CD4-positive, alpha-beta T cell treated with Interferon gamma for 1 hour (primary cell): ENCODE measurements around the gene AP1B1.
"Not testable (repeated sequence)": the region's sequence is repeated elsewhere in the genome, so short reads cannot be mapped to it uniquely, and the experiment has no call there.

ENCODE experiments used
- DNase-seq: peaks from one replicate; pipeline ENCODE4 v3.0.0-alpha.2; 2020

AP1B1 gene

DNA sequence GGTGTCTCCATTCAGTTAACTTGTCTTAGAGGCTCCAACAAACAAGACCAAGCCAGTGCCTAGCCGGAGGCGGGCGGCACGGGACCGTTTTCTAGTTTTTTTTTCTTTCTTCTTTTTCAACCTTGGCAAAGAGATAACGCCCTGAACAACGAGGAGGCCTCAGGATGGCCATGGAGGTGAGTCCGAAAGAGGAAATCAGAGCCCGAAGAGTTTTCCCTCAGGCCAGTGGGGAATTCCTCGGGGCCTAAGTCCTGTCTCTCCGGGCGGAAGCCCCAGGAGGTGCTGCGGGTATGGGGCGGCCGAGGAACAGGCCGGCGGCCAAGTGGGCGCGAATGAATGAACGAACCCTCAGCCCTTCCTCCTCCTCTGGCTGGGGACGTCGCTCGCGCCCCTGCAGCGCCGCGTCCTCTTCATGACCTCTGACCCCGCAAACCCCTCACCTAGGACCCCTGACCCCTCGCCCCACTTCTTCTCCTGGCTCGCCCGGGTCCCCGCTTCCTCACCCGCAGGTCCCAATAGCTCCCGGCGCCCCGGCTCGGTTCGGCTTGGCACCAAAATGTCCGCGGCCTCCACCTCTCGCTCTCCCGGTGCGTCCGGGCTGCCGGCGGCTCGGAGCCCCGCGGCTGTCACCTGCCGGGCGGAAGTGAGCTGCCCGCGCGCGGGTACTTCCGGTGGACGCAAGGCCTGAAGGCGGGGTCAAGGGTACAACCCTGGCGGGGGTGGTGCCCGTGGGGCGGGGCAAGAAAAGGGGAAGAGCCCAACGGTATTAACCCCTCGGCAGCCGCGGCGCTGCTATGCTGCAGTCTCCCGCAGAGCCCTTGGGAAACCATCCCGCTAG is at the start of gene AP1B1:
TSS of gene AP1B1 (minus strand) at position 650 of the 838 bp plus-strand sequence. CDS start 21,327 bp downstream, outside the sequence.
- DNase-seq, result peak; percentile 93

DNA sequence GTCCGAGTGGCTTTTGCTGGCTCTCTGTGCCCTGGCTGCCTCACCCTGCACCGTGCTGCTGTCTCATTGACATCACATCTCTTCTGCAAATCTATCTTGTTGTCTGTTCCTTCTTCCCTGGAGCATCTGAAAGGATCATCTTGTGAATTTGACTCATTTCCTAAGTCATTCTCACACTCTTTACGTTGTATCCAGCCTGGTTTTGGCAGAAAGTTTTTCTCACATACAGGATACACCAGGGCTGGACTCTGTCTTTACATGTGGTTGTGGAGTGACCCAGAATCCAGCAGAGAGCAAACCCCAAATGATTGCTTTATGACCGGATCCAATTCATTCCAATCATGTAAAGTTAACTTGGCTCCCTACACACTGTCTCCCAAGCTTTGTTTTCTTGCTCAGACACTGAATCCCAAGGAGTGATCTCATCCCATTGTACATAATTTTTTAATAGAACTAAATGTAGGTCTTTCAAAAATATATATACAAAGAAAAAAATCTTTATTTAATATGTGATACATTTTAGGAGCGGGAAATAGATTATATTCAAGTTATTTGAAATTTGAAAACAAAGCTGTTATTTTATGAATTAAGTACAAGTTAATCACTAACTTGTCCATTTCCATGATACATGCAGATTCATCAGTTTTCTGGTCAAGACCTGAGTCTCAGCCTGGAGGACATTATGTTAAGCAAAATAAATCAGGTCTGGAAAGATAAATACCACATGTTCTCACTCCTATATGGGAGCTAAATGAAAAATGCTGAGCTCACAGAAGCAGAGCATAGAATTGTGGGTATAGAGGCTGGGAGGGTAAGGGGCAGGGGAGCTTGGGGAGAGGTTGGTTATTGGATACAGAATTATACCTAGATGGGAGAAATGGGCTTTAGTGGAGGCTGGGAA is 47.1 kb upstream of the AP1B1 start:
- no peak for DNase-seq

DNA sequence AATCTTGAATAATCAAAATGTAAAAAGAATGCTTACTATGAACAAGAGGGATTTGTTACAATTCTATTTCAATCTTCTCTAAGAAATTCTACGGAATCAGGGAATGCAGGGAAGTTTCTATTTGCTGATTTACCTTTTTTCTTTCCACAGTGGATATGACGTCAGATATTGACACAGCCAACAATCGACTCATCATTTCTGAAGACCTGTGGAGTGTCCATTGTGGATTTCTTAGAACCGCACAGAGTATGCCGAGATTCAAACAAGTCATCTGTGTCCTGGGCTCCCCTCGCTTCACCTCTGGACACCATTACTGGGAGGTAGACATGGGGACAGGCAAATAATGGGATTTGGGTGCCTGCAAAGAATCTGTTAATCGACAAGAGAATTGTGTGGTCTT is 45.9 kb upstream of the AP1B1 start:
- no peak for DNase-seq

DNA sequence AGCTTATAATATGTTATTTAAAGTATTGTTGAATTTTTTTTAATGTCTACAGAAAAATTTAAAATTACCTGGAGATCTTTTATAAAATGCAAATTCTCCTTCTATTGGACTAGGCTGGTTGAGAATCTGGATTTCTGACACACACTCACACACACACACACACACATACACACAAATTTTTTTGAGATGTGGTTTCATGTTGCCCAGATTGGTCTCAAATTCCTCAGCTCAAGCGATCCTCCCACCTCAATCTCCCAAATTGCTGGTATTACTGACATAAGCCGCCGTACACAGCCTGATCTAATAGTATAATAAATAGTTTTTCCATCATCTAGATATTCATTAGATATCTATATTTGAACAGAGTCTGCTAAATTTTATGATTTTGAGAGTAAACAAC is 45.5 kb upstream of the AP1B1 start:
- DNase-seq, result no peak

DNA sequence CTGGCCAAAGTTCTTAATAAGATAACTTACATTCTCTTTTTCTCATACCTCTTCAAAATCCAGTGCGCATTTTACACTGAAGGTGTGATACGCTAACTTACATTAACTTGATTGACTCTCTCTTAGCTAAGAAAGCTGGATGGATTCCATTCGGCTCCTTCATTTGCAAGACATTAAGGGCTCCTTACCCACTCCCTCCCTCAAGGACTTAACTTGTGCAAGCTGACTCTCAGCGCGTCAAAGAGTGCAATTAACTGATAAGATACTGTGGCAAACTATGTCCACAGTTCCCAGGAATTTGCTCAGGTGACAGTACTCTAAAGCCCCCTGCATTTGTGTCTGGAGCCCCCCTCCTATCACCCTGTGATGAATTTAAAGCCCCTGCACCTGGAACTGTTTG is 43.6 kb upstream of the AP1B1 start:
- no peak for DNase-seq

DNA sequence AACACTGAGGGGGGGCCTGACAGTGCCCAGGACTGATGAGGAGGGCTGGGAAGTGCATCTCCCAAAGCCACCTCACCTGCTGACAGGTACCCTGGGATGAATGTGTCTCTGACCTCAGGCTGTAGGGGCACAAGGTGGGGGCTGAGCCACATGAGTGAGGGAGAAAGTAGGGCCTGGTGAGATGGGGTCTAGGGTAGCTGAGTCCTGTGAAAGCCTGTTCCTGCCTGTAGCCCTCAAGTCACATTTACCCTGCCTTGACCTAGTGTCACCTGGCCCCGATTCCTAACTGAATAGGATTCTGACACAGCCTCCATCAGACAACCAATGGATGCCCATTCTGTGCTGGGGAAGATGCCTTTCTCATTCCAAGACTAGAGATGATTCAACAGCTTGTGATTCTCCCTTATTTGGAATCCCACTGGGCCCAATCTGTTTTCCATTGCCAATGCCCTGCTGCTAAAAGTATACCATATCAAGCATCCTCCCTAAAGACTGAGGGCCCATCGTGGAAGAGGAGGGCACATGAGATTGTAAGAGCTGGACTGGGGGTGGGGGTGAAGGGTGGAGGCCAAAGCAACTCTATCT is 38.9 kb upstream of the AP1B1 start:
- DNase-seq, result no peak

DNA sequence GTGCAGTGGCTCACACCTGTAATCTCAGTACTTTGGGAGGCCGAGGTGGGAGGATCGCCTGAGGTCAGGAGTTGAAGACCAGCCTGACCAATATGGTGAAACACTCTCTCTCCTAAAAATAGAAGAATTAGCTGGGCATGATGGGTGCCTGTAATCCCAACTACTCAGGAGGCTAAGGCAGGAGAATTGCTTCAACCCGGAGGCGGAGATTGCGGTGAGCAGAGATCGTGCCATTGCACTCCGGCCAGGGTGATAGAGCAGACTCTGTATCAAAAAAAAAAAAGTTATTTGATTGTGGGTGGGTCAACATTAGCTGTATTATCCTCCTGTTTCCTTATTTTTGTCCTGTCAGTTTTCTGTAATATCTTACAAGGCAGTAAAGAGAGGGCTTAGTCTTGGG is 38.1 kb upstream of the AP1B1 start:
- no peak for DNase-seq

DNA sequence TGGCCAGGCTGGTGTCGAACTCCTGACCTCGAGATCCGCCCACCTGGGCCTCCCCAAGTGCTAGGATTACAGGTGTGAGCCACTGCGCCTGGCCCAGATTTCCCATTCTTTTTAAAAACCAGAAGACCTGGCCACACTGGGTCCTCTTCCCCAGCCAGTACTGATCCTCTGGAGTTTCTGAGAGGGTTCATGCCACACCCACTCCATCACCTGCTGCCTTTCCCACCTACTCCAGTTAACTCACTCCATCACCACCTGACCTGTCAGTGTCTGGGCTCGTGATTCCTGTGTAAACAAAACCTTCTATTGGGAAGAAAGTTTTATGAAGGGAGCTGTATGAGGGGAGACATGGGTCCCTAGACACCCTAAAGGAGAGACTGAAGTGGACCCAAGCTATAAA is 30.3 kb upstream of the AP1B1 start:
- DNase-seq, result not testable (repeated sequence)

DNA sequence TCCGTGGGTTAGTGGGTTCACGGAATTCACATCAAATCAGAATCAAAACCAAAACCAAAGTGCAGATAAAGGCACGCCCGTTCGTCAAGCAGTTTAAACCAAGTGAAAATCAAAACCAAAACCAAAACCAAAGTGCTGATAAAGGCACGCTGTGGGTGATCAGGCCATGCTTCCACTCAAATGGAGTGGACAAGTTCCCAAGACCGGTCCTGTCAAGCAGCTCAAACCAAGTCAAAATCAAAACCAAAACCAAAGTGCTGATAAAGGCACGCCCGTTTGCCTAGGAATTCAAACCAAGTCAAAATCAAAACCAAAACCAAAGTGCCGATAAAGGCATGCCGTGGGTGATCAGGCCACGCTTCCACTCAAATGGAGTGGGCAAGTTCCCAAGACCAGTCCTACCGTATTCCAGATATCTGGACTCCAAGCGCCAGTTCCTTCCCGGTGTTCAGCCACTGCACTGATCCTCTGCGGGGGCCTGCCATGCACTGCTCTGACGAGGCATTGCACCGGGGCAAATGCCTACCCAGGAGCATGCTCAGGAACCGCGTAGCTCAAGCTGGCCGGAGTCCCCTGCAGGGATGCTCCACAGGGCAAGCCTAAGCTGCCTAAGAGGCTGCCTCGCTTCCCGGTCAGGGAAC is 26.7 kb upstream of the AP1B1 start:
- peak; percentile 51 for DNase-seq

DNA sequence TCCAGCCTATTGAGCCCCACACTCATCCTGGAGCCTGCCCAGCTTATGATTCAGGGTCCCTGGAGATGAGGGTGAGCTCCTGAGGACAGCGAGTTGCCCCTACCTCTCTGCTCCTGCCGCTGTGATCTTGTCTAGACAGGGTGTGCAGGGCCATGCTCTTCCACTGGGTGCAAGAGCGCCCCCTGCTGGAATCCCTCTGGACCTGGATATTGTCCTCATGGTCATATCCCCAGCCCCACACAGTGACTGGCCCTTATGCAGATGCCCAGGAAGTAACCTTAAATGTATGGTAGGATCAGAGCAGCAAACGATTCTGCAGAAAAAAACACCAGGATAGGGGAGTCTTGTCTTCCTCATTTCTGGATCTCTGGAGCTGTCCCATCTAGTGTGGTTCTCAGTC is 24.4 kb upstream of the AP1B1 start:
- not testable (repeated sequence) for DNase-seq

DNA sequence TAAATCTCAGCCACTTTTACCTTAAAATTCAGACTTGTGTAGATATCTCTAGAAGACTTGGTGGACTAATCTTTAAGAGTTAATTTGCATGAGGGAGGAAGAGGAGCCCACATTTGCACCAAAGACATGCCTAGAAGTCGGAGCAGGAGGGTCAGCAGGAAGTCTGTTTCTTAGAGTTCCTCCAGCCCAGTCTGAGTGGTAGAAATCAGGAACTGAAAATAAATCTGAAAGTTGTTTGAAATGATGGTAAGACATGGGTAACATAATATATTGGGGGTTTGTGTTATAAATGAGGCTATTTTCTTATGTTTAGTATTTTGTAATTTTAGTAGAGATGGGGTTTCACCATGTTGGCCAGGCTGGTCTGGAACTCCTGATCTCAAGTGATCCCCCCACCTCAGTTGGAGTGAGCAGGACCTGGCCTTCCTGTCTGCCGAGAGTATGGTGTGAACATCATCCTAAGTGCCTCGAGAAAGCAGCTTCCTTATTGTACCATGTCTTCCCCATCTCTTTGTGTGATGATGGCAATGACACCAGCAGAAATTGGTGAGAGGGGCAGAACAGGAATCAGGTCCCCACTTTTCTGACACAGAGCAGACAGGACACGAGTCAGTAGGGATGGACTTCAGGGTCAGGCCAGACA is 23.3 kb upstream of the AP1B1 start:
- not testable (repeated sequence) for DNase-seq

DNA sequence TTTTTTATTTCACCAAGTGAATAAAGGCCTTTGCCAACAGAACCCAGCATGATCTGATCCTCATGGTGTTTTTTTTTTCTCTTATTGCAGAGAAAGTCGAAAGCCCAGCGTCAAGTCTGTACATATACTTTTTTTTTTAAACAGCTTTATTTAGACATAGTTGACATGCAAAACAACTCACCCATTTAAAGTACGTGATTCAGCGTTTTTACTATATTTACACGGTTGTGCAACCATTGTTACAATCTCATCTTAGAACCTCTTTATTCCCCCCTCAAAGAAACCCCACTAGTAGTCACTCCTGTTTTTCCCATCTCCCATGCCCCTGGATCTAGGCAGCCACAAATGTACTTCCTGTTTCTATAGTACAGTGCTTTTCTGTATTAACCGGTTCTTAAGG is 20.6 kb upstream of the AP1B1 start:
- DNase-seq, result no peak

DNA sequence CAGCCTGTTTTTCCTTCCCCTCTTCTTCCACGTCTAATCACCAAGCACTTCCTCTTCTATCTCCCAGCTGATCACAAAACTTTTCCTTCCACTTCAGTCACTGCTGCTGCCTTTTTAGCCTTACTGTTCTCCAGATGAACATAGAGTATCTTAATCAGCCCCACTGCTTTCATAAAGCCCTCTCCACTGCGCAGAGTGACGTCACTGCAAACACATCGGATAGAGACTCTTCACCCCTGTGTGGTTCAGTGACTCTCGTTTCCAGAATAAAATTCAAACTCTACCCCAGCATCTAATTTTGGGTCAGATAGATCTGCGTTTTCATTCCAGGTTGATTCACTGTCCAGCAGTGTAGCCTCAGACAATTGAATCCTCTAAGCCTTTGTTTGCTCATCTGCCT is 13.2 kb upstream of the AP1B1 start:
- DNase-seq, result not testable (repeated sequence)

DNA sequence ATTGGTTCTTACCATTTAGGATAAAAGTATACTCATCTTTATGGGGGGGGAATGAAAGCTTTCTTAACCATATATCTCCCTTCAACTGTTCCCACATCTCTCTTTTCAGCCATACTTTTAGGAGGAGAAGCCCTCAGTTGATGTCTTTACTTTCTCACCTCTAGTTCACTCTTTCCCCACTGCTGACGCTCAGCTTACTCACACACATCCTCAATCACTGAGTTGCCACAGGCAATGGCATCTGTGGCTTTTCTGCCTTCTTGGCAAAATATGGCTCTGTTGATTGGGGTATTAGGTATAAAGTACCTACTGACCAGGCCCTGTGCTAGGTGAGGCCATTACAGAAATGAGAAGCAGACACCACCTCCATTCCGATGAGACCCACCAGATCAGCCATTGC is 12.2 kb upstream of the AP1B1 start:
- DNase-seq, result no peak

DNA sequence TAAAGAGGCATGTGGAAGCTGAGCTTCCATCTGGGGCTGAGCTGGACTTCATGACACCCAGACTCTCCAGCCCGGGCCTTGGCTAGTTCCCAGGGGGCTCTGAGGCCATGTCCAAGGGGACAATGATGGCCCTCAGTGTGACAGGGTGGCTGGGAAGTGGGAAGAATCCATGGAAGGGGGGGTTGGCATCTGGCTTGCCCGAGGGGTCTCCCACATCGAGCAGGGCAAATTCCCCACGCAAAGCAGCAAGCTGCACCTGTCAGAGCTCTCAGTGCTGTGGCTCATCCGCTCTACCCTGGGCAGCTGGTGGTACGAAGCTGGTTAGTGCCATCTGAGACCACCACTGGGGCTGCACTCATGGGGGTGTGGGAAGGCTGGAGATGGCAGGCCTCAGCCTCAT is 9.4 kb upstream of the AP1B1 start:
- no peak for DNase-seq

DNA sequence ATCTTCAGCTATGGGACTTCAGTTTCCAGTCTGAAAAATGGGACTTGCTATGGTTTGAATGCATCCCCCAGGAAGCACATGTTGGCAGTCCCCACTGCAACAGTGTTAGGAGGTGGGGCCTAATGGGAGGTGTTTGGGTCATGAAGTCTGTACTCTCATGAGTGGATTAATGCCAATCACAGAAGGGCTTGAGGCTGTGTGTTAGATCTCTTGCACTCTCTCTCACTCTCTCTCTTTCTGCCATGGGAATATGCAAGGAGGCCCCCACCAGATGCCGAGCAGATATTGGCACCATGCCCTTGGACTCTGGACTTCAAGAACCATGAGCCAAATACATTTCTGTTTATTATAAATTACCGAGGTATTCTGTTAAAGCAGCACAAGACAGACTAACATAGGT is 7.8 kb upstream of the AP1B1 start:
- no peak for DNase-seq

DNA sequence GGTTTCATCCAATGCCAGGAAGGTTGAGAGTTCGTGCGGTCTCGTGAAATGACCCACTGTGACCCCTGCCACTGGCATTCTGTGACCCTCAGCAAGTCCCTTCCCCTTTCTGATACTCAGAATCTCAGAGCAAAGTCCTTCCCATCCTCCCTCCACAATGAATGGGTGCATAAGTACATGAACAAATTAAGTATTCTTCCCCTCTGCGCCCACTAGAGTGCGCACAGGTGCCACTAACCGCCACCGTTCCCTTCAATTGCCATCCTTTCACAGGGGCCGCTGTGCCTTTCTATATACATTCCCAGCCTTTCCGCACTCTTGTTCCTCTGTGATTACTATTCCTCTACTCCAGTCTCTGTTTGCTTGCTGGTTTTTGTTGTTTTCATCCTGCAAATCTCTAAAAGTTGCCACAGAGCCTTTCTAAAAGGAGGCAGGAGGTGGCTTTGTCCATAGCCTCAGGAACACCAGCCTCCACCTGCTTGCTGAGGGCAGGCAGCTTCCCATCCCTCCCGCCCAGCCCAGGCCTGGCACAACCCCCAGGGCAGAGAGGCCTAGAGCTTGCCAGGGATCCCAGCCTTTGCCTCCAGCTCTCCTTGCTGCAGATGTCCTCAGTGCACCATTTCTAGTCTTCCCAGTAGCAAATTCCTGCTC is 6.7 kb upstream of the AP1B1 start:
- peak; percentile 68 for DNase-seq

DNA sequence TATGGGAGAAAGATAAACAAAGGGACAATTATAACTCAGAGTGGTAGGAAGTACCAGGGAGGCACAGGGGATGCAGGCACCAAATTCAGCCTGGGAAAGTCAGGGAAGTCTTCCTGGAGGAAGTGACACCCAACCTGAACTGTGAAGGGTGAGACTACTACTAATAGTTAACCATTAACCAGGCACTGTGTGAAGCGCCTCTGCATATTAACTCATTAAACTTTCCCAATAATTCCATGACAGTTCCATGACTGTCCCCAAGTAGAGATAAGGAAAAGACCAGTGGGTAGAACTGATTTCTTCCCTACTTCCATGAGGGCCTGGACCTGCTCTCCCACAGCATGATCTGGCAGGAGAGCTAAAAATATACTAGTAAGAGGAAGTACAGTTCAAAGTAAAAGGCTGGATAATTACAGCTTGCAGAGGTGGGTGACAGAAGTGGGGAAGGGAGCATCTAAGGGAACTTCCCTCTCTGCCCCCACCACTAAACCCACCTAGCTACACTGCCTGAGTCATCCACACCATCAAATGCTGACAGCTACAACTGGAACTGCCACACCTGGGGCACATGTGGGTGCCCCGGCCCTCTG is 4.7 kb upstream of the AP1B1 start:
- DNase-seq, result no peak

DNA sequence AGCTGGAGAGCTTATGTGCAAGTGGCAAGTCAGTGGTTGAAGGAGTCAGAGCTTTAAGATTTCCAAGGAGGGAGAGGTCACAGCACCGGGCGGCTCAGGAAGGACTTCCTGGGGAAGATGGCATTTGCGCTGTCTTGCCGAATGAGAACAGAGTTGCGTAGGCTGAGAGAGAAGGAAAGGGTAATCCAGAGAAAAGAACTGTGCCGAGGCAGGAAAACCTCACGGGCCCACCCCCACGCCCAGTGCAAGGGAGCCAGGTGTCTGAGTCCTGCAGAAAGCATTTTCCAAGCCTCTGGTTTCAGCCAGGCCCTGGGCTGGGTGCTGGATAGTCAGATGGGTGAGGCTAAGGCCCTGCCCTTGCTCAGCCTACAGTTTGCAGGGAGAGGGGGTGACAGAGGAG is 3.2 kb upstream of the AP1B1 start:
- no peak for DNase-seq

DNA sequence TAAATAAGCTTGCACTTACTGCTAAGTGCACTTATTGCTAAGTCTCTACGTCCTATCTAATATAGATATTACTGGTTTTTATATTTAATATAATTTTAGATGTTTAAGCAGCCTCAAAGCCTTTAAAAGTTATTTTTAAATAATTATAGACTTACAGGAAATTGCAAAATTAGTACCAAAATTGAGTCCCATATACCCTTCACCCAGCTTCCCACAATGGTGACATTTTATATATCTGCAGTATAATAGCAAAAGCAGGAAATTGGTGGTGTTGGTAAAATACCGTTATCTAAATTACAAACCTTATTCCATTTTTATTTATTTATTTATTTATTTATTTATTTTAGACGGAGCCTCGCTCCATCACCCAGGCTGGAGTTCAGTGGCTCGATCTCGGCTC is 1.9 kb upstream of the AP1B1 start:
- DNase-seq, result no peak

DNA sequence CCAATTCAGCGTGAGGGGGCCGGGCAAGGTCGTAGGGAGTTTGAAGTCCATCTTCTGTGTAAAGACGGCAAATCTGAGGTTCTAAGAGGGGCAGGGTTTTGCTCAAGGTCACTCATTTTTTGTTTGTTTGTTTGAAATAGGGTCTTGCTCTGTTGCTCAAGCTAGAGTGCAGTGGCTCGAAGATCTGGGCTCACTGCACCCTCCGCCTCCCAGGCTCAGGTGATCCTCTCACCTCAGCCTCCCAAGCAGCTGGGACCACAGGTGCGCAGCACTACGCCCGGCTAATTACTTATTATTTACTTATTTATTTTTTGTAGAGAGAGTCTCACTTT is 355 bp upstream of the AP1B1 start:
- no peak for DNase-seq

DNA sequence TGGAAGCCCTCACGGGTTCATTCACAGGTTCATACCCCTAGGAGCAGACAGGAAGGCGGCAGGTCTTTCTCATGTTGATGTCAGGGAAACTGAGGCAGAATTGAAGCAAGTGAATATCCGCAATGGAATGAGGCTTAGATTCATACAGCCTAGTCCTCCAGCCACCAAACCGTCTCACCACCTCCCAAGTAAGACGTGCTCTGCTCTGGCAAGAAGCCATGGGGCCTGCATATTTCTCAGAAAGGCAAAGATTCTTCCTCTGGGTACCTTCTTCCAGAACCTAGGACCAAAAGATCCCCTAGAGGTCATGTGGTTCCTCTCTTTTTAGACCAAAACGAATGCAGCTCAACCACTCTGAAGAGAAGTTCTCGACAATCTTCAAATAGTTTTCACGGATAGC is 1.7 kb downstream of the AP1B1 start:
- DNase-seq, result no peak
